ENCODE data around the gene SLIT1.

DNA sequence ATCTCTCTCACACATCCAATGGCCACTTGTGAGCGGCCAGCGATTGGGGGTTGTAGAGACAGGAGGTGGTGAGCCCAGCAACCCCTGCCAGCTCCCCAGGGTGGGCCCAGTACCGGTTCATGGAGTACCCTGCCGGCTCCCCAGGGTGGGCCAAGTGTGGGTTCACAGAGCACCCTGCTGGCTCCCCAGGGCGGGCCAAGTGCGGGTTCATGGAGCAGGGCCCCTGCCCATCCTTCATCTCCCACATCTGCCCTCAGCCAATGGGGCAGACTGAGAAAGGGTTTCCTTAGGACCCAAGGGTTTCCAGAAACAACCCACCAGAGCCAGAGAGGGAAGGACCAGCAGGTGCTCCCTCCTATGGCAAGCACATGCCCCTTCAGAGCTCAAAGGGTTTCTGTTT lies 21.4 kb upstream of the SLIT1 start:
- TF ChIP-seq, protein P1, sequence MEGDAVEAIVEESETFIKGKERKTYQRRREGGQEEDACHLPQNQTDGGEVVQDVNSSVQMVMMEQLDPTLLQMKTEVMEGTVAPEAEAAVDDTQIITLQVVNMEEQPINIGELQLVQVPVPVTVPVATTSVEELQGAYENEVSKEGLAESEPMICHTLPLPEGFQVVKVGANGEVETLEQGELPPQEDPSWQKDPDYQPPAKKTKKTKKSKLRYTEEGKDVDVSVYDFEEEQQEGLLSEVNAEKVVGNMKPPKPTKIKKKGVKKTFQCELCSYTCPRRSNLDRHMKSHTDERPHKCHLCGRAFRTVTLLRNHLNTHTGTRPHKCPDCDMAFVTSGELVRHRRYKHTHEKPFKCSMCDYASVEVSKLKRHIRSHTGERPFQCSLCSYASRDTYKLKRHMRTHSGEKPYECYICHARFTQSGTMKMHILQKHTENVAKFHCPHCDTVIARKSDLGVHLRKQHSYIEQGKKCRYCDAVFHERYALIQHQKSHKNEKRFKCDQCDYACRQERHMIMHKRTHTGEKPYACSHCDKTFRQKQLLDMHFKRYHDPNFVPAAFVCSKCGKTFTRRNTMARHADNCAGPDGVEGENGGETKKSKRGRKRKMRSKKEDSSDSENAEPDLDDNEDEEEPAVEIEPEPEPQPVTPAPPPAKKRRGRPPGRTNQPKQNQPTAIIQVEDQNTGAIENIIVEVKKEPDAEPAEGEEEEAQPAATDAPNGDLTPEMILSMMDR (IDR thresholded peaks at IDR 0.05; ENCODE audit: low read length), result no peak
- TF ChIP-seq EZH2 (IDR thresholded peaks at IDR 0.05; ENCODE audit: borderline replicate concordance, low read length), result no peak
